Keratinocyte (primary cell): ENCODE data around the gene LPIN3. TPM values are rescaled to one million over a fixed set of nuclear protein-coding genes. Genes with fewer than 3 reads are reported as not detected.

Source experiments
- DNase-seq: peaks from one replicate; pipeline ENCODE4 v3.0.0-alpha.2; 2011; ENCODE audit warnings: low read depth, missing footprints, low spot score
- FAIRE-seq: peaks from 2 replicates; lab custom pipeline; 2011; peaks lifted over from hg19 to GRCh38; lab: Jason Lieb, UNC
- H2AFZ ChIP-seq: 2 replicates; pipeline ENCODE4 v1.6.0; 2012; ENCODE audit warnings: low read length, control low read depth, inconsistent platforms; ENCODE audit not compliant: control insufficient read depth
- H3K27ac ChIP-seq: 2 replicates; pipeline ENCODE4 v1.5.1; 2011; ENCODE audit warnings: low read length; ENCODE audit not compliant: control insufficient read depth, insufficient read depth
- H3K27me3 ChIP-seq: 3 replicates; pipeline ENCODE4 v1.6.0; 2011; ENCODE audit warnings: low read length; ENCODE audit not compliant: control insufficient read depth, insufficient read depth; ENCODE audit errors: extremely low read depth
- H3K36me3 ChIP-seq, 2 experiments: 2 replicates in 1 of 2; 3 replicates in 1 of 2; pipeline ENCODE4 v1.5.1; 2011; ENCODE audit warnings: low read length in 2 of 2, mild to moderate bottlenecking in 1 of 2; ENCODE audit not compliant: control insufficient read depth in 2 of 2, insufficient read depth in 2 of 2; ENCODE audit errors: extremely low read depth in 1 of 2
- H3K4me1 ChIP-seq: 3 replicates; pipeline ENCODE4 v1.5.1; 2011; ENCODE audit warnings: low read length; ENCODE audit not compliant: control insufficient read depth, insufficient read depth; ENCODE audit errors: extremely low read depth
- H3K4me2 ChIP-seq: 3 replicates; pipeline ENCODE4 v1.6.0; 2011; ENCODE audit warnings: low read depth, low read length; ENCODE audit not compliant: control insufficient read depth, insufficient read depth; ENCODE audit errors: extremely low read depth
- H3K4me3 ChIP-seq, 3 experiments: fragments of 200-600 bp in 1 of 3; sonication (generic) in 1 of 3; 2 replicates in 2 of 3; 3 replicates in 1 of 3; pipeline ENCODE4 v1.5.1; 2011 to 2016; ENCODE audit warnings: low read length in 3 of 3, mild to moderate bottlenecking in 3 of 3, control low read depth in 2 of 3, inconsistent platforms in 1 of 3, low read depth in 1 of 3, mixed read lengths in 1 of 3, mixed run types in 1 of 3, moderate library complexity in 1 of 3; ENCODE audit not compliant: control insufficient read depth in 2 of 3, insufficient read depth in 2 of 3; ENCODE audit errors: extremely low read depth in 1 of 3
- H3K79me2 ChIP-seq: 2 replicates; pipeline ENCODE4 v1.6.0; 2012; ENCODE audit warnings: low read length; ENCODE audit not compliant: control insufficient read depth, insufficient read depth
- H3K9ac ChIP-seq: 3 replicates; pipeline ENCODE4 v1.6.0; 2011; ENCODE audit warnings: low read length; ENCODE audit not compliant: control insufficient read depth, insufficient read depth; ENCODE audit errors: extremely low read depth
- H3K9me1 ChIP-seq: 3 replicates; pipeline ENCODE4 v1.6.0; 2011; ENCODE audit warnings: low read length; ENCODE audit not compliant: control insufficient read depth, insufficient read depth; ENCODE audit errors: extremely low read depth
- H3K9me3 ChIP-seq: 2 replicates; pipeline ENCODE4 v1.5.1; 2012; ENCODE audit warnings: low read depth, low read length; ENCODE audit not compliant: control insufficient read depth
- H4K20me1 ChIP-seq: 3 replicates; pipeline ENCODE4 v1.6.0; 2011; ENCODE audit warnings: low read length; ENCODE audit not compliant: control insufficient read depth, insufficient read depth; ENCODE audit errors: extremely low read depth
- CTCF ChIP-seq, 3 experiments: IDR thresholded peaks in 1 of 3; conservative IDR thresholded peaks in 1 of 3; optimal IDR thresholded peaks in 1 of 3; 2 replicates in 2 of 3; 3 replicates in 1 of 3; pipeline versions ENCODE3 to v1.5.1; 2011; ENCODE audit warnings: low read length in 3 of 3, mild to moderate bottlenecking in 3 of 3, moderate library complexity in 2 of 3, control low read depth in 1 of 3, inconsistent platforms in 1 of 3; ENCODE audit not compliant: insufficient read depth in 2 of 3; ENCODE audit errors: extremely low read depth in 1 of 3
- EZH2 ChIP-seq: IDR thresholded peaks from one replicate; pipeline ENCODE4 v1.6.1; 2012; ENCODE audit warnings: inconsistent platforms, mild to moderate bottlenecking, low read length, moderate library complexity
- dilution Hi-C: fragments of 300-500 bp; cut with MboI; formaldehyde crosslinking; loops from one replicate; pipeline ENCODE4 v1.7.0; 2020; ENCODE audit warnings: low sequenced_read_pairs; ENCODE audit not compliant: extremely low pct_ligation_motif_present
- polyA plus RNA-seq, 5 experiments: library from polyadenylated mRNA; depleted of rRNA in 3 of 5; stranded (reverse) in 3 of 5; stranded (forward) in 1 of 5; unstranded in 1 of 5; fragments of >200 nt; gene quantifications; 1 replicate in 1 of 5; 2 replicates in 3 of 5; 3 replicates in 1 of 5; pipeline versions ENCODE4 v1.2.1 to v1.2.3, GENCODE V29; 2011 to 2012; ENCODE audit warnings: missing spikeins in 2 of 5, low read depth in 1 of 5, low replicate concordance in 1 of 5

The LPIN3 gene
- polyA plus RNA-seq, 1 donor (not counting 4 experiments of a cell fraction or from before 2014, with no cell fraction given): 15.6 TPM

- Histone ChIP-seq H3K4me1 (no peaks in the 10 kb centered on the region), H3K27me3 (no peaks in the 10 kb centered on the region), H3K4me2 (no peak overlapping the region), H3K4me3 (no peak overlapping the region), H2AFZ (no peak overlapping the region), H3K79me2 (no peaks in the 10 kb centered on the region), H3K9ac (no peak overlapping the region), H3K9me3 (no peaks in the 10 kb centered on the region), H3K9me1 (no peaks in the 10 kb centered on the region), H3K36me3 (peaks cover 24 to 50% of the 10 kb centered on the region in 2 experiments), H4K20me1 (no peaks in the 10 kb centered on the region), H3K27ac (no peak overlapping the region)
- dilution Hi-C loops: no loop called here
- no peak for DNase-seq
- FAIRE-seq: no peak
- TF ChIP-seq EZH2 (no peak), CTCF (optimal IDR thresholded peaks at IDR 0.05 in 1 of 3, IDR thresholded peaks at IDR 0.05 in 1 of 3, conservative IDR thresholded peaks at IDR 0.05 in 1 of 3; ENCODE audit: extremely low read depth in 1 of 3, insufficient read depth in 2 of 3, low read length in 3 of 3) (no peak)
Measured at GRCh38 chr20:41355598-41356203, 15.1 kb downstream of the LPIN3 start.

- TF ChIP-seq EZH2: no peak
- no peak for TF ChIP-seq CTCF (optimal IDR thresholded peaks at IDR 0.05 in 1 of 3, IDR thresholded peaks at IDR 0.05 in 1 of 3, conservative IDR thresholded peaks at IDR 0.05 in 1 of 3; ENCODE audit: extremely low read depth in 1 of 3, insufficient read depth in 2 of 3, low read length in 3 of 3)
- Histone ChIP-seq H3K9me1 (no peaks in the 10 kb centered on the region), H3K36me3 (peaks cover 24 to 46% of the 10 kb centered on the region in 2 experiments), H3K4me3 (no peak overlapping the region), H3K27ac (no peak overlapping the region), H3K4me1 (no peaks in the 10 kb centered on the region), H3K27me3 (no peaks in the 10 kb centered on the region), H4K20me1 (no peaks in the 10 kb centered on the region), H2AFZ (no peak overlapping the region), H3K4me2 (no peak overlapping the region), H3K9me3 (no peaks in the 10 kb centered on the region), H3K9ac (no peak overlapping the region), H3K79me2 (no peaks in the 10 kb centered on the region)
- FAIRE-seq (no peak), DNase-seq (no peak)
- dilution Hi-C loops: no loop called here
Measured at GRCh38 chr20:41356951-41357350, 16.3 kb downstream of the LPIN3 start.
